Chondrocyte (in vitro differentiated cells): ENCODE data around the gene FBXL7. TPM values are rescaled to one million over a fixed set of nuclear protein-coding genes. Genes with fewer than 3 reads are reported as not detected.

Source experiments
- DNase-seq: peaks from one replicate; pipeline ENCODE4 v3.0.0; 2021; ENCODE audit warnings: mixed read lengths, low spot score
- H3K27ac Mint-ChIP-seq: one replicate; pipeline ENCODE4 v1.8.0; 2021; ENCODE audit warnings: mild to moderate bottlenecking, moderate library complexity, mixed read lengths; ENCODE audit not compliant: unreplicated experiment
- H3K27me3 Mint-ChIP-seq: 2 replicates; pipeline ENCODE4 v1.8.0; 2021; ENCODE audit warnings: low read depth, mixed read lengths
- H3K36me3 Mint-ChIP-seq: 2 replicates; pipeline ENCODE4 v1.8.0; 2021; ENCODE audit warnings: low read depth, mixed read lengths
- H3K4me1 Mint-ChIP-seq: 2 replicates; pipeline ENCODE4 v1.8.0; 2021; ENCODE audit warnings: low read depth, mild to moderate bottlenecking, mixed read lengths
- H3K4me3 Mint-ChIP-seq: one replicate; pipeline ENCODE4 v1.8.0; 2021; ENCODE audit warnings: mild to moderate bottlenecking, moderate library complexity, mixed read lengths; ENCODE audit not compliant: unreplicated experiment
- H3K9me3 Mint-ChIP-seq: 2 replicates; pipeline ENCODE4 v1.8.0; 2021; ENCODE audit warnings: low read depth, mixed read lengths
- CTCF ChIP-seq: fragments of 200-600 bp; sonication (generic); IDR thresholded peaks from 2 replicates; pipeline ENCODE4 v1.5.0; 2021; ENCODE audit warnings: antibody characterized with exemption, mild to moderate bottlenecking, moderate library complexity
- total RNA-seq: library from RNA; stranded (reverse); gene quantifications from 3 replicates; pipeline ENCODE4 v1.2.1, GENCODE V29; 2021

The FBXL7 gene
- total RNA-seq, 1 donor from 2014 or later = 32.6 TPM

GRCh38 chr5:15956622-15957021, 456.6 kb downstream of the FBXL7 start:
- Mint-ChIP-seq H3K36me3 (peaks cover 6% of the 10 kb centered on the region), H3K27ac (no peak overlapping the region), H3K27me3 (no peaks in the 10 kb centered on the region), H3K4me3 (no peak overlapping the region), H3K4me1 (no peaks in the 10 kb centered on the region), H3K9me3 (no peaks in the 10 kb centered on the region)
- no peak for TF ChIP-seq CTCF
- DNase-seq = no peak

- Mint-ChIP-seq H3K9me3 (no peaks in the 10 kb centered on the region), H3K4me3 (no peak overlapping the region), H3K4me1 (no peaks in the 10 kb centered on the region), H3K36me3 (peaks cover 4% of the 10 kb centered on the region), H3K27me3 (no peaks in the 10 kb centered on the region), H3K27ac (no peak overlapping the region)
- no peak for DNase-seq
- no peak for TF ChIP-seq CTCF
Observed at GRCh38 chr5:15957124-15957523, 457.1 kb downstream of the FBXL7 start.

- H3K4me3 Mint-ChIP-seq = no peak overlapping the region
- no peak for TF ChIP-seq CTCF
- no peaks in the 10 kb centered on the region for H3K27me3 Mint-ChIP-seq
- no peaks in the 10 kb centered on the region for H3K36me3 Mint-ChIP-seq
- H3K9me3 Mint-ChIP-seq = no peaks in the 10 kb centered on the region
- no peak overlapping the region for H3K27ac Mint-ChIP-seq
- no peaks in the 10 kb centered on the region for H3K4me1 Mint-ChIP-seq
- DNase-seq = no peak
Observed at GRCh38 chr5:15959370-15960164, 459.6 kb downstream of the FBXL7 start.

DNA sequence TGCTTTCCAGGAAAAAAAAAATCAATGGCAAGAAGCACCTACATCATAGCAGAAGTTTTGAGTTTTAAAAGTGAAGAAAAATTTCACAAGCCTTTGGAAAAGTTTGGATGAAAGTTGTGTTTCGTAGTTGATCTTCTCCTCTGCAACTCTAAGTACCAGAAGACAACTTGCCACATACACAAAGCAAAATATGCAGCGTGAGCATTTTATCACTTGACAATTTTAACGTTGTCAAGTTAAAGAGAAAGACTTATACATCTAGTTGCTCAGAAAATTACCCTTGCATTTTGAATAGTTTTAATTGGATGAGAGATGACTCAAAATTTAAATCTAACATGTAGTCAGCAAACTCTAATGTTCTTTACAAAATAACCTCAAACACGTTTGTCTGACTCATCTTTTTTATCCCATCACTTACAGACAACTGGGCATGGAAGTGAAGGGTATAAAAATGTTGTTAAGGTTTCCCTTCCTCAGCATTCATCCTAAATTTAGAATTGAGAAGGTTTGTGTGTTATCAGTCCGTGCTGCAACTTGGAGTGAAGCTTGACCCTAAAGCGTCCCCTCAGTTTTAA, 466.2 kb downstream of the FBXL7 start:
- no peak for TF ChIP-seq CTCF
- DNase-seq = no peak

DNA sequence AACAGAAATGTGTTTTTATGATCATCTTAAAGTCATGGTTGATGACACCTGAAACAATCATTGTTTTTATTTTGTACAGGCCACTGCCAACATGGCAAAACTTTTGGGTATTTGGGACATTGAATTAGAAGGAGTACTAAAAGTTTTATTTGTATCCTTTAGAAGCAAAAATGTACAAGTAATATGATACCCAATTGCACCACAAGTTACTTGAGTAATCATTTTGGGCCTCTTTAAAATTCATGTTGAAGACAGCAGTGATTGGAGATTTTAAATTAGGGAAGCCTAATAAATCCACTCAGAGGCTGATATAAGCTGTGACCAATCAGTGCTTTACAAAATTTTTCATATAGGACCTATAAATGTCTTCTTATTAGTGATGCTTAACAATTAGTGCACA, 466.7 kb downstream of the FBXL7 start:
- H3K4me1 Mint-ChIP-seq = no peaks in the 10 kb centered on the region
- no peak overlapping the region for H3K27ac Mint-ChIP-seq
- no peak for DNase-seq
- no peaks in the 10 kb centered on the region for H3K27me3 Mint-ChIP-seq
- H3K9me3 Mint-ChIP-seq = peaks cover 2% of the 10 kb centered on the region
- H3K36me3 Mint-ChIP-seq = no peaks in the 10 kb centered on the region
- no peak overlapping the region for H3K4me3 Mint-ChIP-seq
- TF ChIP-seq CTCF = no peak

More for the DNA sequence above, 466.2 kb downstream of the FBXL7 start:
- Mint-ChIP-seq H3K27ac (no peak overlapping the region), H3K36me3 (no peaks in the 10 kb centered on the region), H3K4me3 (no peak overlapping the region), H3K4me1 (no peaks in the 10 kb centered on the region), H3K9me3 (peaks cover 2% of the 10 kb centered on the region), H3K27me3 (no peaks in the 10 kb centered on the region)
